Panc1 (cell line): ENCODE measurements around the gene ERCC3. TPM values are rescaled to one million over a fixed set of nuclear protein-coding genes. Genes with fewer than 3 reads are reported as not detected.

Experiments used
- ATAC-seq: fragments of 200-7000 bp; cut with Tn5 transposase; 2 replicates; pipeline ENCODE4 v1.9.1; 2020; ENCODE audit warnings: mild to moderate bottlenecking, moderate library complexity
- BruUV-seq: library from RNA; stranded (reverse); fragments of 400-500 nt; replicated peaks from 2 replicates; lab custom pipeline; 2021; lab: Mats Ljungman, UMichigan
- CTCF ChIA-PET: fragments of 300-600 bp; sonication (Branson Sonifier 250); formaldehyde crosslinking; loops from one replicate; lab custom pipeline; 2022; ENCODE audit warnings: antibody characterized with exemption; lab: Charles Lee
- POLR2A ChIA-PET: fragments of 300-600 bp; sonication (Branson Sonifier 250); formaldehyde crosslinking; loops from one replicate; lab custom pipeline; 2022; ENCODE audit warnings: antibody characterized with exemption; lab: Charles Lee
- DNase-seq: peaks from one replicate; pipeline ENCODE4 v3.0.0-alpha.2; 2010; ENCODE audit warnings: low read depth, low spot score
- H3K27ac ChIP-seq: 2 replicates; pipeline ENCODE4 v1.5.1; 2011; ENCODE audit warnings: mild to moderate bottlenecking, low read length, inconsistent platforms
- H3K27me3 ChIP-seq: fragments of 200-500 bp; sonication (Bioruptor generic); 2 replicates; pipeline ENCODE4 v1.6.0; 2014; ENCODE audit warnings: low read length, inconsistent platforms; ENCODE audit not compliant: control insufficient read depth, insufficient read depth
- H3K36me3 ChIP-seq: fragments of 200-500 bp; sonication (Bioruptor generic); 2 replicates; pipeline ENCODE4 v1.5.1; 2014; ENCODE audit warnings: inconsistent platforms, mild to moderate bottlenecking, low read length, moderate library complexity; ENCODE audit not compliant: control insufficient read depth, insufficient read depth
- H3K4me1 ChIP-seq: 2 replicates; pipeline ENCODE4 v1.5.1; 2011; ENCODE audit warnings: inconsistent platforms, mild to moderate bottlenecking, low read length, moderate library complexity; ENCODE audit not compliant: control insufficient read depth, insufficient read depth
- H3K4me3 ChIP-seq, 2 experiments: 2 replicates each; pipeline ENCODE4 v1.5.1; 2011 to 2012; ENCODE audit warnings: low read depth in 2 of 2, low read length in 2 of 2, mild to moderate bottlenecking in 2 of 2, inconsistent platforms in 1 of 2, moderate library complexity in 1 of 2
- H3K9me3 ChIP-seq: fragments of 200-500 bp; sonication (Bioruptor generic); 2 replicates; pipeline ENCODE4 v1.5.1; 2014; ENCODE audit warnings: low read depth, mild to moderate bottlenecking, inconsistent platforms, low read length, moderate library complexity; ENCODE audit not compliant: control insufficient read depth, insufficient read depth
- POLR2AphosphoS5 ChIP-seq: IDR thresholded peaks from 2 replicates; pipeline ENCODE4 v1.6.1; 2012; ENCODE audit warnings: mild to moderate bottlenecking, low read depth, low read length, moderate library complexity
- SIN3A ChIP-seq: IDR thresholded peaks from 2 replicates; pipeline ENCODE4 v1.6.1; 2012; ENCODE audit warnings: low read depth, mild to moderate bottlenecking, low read length, moderate library complexity, borderline replicate concordance; ENCODE audit not compliant: insufficient read depth
- TCF7L2 ChIP-seq: IDR thresholded peaks from 2 replicates; pipeline ENCODE4 v1.6.1; 2011; ENCODE audit warnings: mild to moderate bottlenecking, low read depth, low read length, inconsistent platforms
- in situ Hi-C: cut with HindIII; loops from 2 replicates; pipeline ENCODE4 v1.10.0; 2016; ENCODE audit warnings: low sequenced_read_pairs, low pct_unique_long_range_greater_than_20kb
- intact Hi-C: fragments of 100-400 bp; cut with micrococcal nuclease; formaldehyde crosslinking; loops from one replicate; pipeline ENCODE4 v1.10.0; 2022; ENCODE audit not compliant: unreplicated experiment
- total RNA-seq: library from RNA; stranded (reverse); gene quantifications from one replicate; pipeline ENCODE4 v1.2.1, GENCODE V29; 2021; ENCODE audit not compliant: unreplicated experiment
- TF ChIP-seq, protein P1 (sequence below), 2 experiments: IDR thresholded peaks; 2 replicates each; pipeline ENCODE4 v1.6.1; 2011 to 2012; ENCODE audit warnings: low read depth in 2 of 2, control low read depth in 1 of 2, low read length in 1 of 2, mild to moderate bottlenecking in 1 of 2, moderate library complexity in 1 of 2; ENCODE audit not compliant: insufficient read depth in 1 of 2
- TF ChIP-seq, protein P2 (sequence below): fragments of 450-650 bp; IDR thresholded peaks from 2 replicates; pipeline ENCODE4 v1.5.1; 2017; ENCODE audit warnings: mild to moderate bottlenecking

Gene ERCC3
- total RNA-seq, 1 experiment from 2014 or later, result 38.0 TPM

DNA sequence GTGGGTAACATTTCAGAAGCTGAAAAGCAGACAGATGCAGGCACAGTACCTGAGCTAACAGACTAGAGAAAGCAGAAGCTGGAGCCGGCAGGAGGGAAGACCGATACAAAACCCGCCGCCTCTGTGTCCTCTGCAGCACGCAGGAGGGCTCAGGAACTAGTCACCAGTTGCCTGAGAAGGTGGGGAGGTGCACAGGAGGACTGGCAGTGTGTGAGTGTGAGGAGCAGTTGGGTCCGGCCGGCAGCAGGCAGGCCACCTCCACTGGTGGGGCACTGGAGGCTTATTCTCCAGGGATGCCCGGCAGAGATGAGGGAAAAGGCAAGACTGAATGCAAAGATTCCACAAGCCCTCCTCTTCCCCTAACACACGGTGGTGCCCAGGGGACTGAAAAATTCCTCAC is 18.2 kb downstream of the ERCC3 start:
- Histone ChIP-seq H3K27ac (no peak overlapping the region), H3K9me3 (no peaks in the 10 kb centered on the region), H3K4me1 (no peaks in the 10 kb centered on the region), H3K4me3 (no peak overlapping the region), H3K27me3 (no peaks in the 10 kb centered on the region), H3K36me3 (peaks cover 23% of the 10 kb centered on the region)
- DNase-seq (no peak), ATAC-seq (no peak)
- POLR2A ChIA-PET, result no interaction called here
- intact Hi-C loops, result no loop called here
- TF ChIP-seq SIN3A (no peak), POLR2AphosphoS5 (no peak), TCF7L2 (no peak)
- TF ChIP-seq, protein P1, sequence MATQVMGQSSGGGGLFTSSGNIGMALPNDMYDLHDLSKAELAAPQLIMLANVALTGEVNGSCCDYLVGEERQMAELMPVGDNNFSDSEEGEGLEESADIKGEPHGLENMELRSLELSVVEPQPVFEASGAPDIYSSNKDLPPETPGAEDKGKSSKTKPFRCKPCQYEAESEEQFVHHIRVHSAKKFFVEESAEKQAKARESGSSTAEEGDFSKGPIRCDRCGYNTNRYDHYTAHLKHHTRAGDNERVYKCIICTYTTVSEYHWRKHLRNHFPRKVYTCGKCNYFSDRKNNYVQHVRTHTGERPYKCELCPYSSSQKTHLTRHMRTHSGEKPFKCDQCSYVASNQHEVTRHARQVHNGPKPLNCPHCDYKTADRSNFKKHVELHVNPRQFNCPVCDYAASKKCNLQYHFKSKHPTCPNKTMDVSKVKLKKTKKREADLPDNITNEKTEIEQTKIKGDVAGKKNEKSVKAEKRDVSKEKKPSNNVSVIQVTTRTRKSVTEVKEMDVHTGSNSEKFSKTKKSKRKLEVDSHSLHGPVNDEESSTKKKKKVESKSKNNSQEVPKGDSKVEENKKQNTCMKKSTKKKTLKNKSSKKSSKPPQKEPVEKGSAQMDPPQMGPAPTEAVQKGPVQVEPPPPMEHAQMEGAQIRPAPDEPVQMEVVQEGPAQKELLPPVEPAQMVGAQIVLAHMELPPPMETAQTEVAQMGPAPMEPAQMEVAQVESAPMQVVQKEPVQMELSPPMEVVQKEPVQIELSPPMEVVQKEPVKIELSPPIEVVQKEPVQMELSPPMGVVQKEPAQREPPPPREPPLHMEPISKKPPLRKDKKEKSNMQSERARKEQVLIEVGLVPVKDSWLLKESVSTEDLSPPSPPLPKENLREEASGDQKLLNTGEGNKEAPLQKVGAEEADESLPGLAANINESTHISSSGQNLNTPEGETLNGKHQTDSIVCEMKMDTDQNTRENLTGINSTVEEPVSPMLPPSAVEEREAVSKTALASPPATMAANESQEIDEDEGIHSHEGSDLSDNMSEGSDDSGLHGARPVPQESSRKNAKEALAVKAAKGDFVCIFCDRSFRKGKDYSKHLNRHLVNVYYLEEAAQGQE (IDR thresholded peaks at IDR 0.05; ENCODE audit: insufficient read depth in 1 of 2, low read depth in 2 of 2, low read length in 1 of 2), result no peak
- TF ChIP-seq, protein P2, sequence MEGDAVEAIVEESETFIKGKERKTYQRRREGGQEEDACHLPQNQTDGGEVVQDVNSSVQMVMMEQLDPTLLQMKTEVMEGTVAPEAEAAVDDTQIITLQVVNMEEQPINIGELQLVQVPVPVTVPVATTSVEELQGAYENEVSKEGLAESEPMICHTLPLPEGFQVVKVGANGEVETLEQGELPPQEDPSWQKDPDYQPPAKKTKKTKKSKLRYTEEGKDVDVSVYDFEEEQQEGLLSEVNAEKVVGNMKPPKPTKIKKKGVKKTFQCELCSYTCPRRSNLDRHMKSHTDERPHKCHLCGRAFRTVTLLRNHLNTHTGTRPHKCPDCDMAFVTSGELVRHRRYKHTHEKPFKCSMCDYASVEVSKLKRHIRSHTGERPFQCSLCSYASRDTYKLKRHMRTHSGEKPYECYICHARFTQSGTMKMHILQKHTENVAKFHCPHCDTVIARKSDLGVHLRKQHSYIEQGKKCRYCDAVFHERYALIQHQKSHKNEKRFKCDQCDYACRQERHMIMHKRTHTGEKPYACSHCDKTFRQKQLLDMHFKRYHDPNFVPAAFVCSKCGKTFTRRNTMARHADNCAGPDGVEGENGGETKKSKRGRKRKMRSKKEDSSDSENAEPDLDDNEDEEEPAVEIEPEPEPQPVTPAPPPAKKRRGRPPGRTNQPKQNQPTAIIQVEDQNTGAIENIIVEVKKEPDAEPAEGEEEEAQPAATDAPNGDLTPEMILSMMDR, result no peak
- no TSS peak for BruUV-seq
- in situ Hi-C loops, result no loop called here
- CTCF ChIA-PET, result no interaction called here

DNA sequence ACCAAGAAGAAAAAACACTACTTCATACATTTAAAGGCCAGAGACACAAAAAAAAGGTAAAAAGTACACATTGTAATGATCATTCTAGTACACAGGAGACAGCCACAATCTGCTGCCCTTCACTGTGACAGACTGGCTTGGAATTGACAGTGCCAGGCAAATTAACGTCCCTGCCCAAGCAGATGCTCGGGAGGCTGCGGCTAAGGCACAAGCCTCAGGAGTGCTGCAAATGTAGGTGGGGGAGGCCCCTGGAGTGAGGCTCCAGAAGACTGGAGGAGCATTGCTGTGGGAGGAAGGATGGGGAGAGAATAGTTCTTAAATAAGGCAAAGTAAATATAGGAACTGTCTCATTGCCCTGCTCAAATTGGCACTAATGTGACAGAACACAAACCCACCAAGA is 18.6 kb downstream of the ERCC3 start:
- H3K9me3 ChIP-seq, result no peaks in the 10 kb centered on the region
- BruUV-seq, result no TSS peak
- intact Hi-C loops (no loop called here), in situ Hi-C loops (no loop called here)
- H3K36me3 ChIP-seq, result peaks cover 22% of the 10 kb centered on the region
- ATAC-seq (no peak), DNase-seq (no peak)
- TF ChIP-seq, protein P1 (IDR thresholded peaks at IDR 0.05; ENCODE audit: insufficient read depth in 1 of 2, low read depth in 2 of 2, low read length in 1 of 2), result no peak
- TF ChIP-seq SIN3A, result no peak
- TF ChIP-seq, protein P2, result no peak
- no peak for TF ChIP-seq POLR2AphosphoS5
- no peak for TF ChIP-seq TCF7L2
- POLR2A ChIA-PET, result no interaction called here
- H3K27me3 ChIP-seq, result no peaks in the 10 kb centered on the region
- H3K4me3 ChIP-seq, result no peak overlapping the region
- CTCF ChIA-PET, result no interaction called here
- no peak overlapping the region for H3K27ac ChIP-seq
- no peaks in the 10 kb centered on the region for H3K4me1 ChIP-seq
